Stimulated activated CD8-positive, alpha-beta memory T cell treated with anti-CD3 and anti-CD28 coated beads, Interleukin-15, amount 100 ng/mL, for 4 hours (primary cell): ENCODE results near the gene SP3.
"Not testable (repeated sequence)": the region's sequence is repeated elsewhere in the genome, so short reads cannot be mapped to it uniquely, and the experiment has no call there.

ENCODE experiments used
- DNase-seq, 2 donors: peaks; one replicate each; pipeline ENCODE4 v3.0.0-alpha.2; 2020; ENCODE audit warnings: low read depth in 2 of 2

The SP3 gene

DNA sequence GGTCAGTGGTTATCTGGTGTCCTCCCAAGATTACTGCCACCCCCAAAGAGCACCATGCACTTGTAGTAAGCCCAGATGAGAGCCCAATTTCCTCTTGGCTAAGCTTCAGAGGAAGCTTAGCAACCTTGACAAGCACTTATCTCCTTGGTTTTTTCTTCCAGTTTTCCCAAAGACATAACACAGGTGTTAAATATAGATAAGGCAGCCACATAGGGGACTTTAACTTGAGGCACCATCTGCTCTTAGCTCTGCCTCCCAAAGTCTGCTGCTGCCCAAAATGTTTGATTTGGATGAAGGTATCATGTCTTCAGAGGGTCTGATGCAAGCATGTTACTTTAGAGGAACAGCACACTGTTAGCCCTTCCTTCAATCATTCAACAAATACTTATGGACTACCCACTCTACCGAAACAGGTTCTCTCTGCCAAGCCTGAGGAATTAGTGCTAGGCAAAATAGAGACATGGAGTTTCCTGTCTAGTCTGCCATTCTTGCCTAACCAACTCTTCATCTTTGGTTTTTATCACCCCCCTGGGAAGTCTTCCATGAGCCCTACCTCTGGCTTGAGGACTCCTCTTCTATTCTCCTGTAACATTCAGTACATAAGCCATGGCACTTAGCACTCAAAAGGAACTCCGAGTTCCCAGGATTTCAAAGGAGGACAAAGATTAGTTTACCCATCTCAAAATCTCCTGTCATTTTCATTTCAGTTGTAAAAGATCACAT is 73.7 kb downstream of the SP3 start:
- DNase-seq: no peak

DNA sequence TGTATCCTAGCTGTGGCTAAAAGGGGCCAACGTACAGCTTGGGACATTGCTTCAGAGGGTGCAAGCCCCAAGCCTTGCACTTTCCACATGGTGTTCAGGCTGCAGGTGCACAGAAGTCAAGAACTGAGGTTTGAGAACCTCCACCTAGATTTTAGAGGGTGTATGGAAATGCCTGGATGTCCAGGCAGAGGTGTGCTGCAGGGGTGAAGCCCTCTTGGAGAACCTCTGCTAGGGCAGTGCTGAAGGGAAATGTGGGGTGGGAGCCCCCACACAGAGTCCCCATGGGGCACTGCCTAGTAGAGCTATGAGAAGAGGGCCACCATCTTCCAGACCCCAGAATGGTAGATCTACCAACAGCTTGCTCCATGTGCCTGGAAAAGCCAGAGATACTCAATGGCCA is 75.7 kb downstream of the SP3 start:
- DNase-seq: not testable (repeated sequence)

DNA sequence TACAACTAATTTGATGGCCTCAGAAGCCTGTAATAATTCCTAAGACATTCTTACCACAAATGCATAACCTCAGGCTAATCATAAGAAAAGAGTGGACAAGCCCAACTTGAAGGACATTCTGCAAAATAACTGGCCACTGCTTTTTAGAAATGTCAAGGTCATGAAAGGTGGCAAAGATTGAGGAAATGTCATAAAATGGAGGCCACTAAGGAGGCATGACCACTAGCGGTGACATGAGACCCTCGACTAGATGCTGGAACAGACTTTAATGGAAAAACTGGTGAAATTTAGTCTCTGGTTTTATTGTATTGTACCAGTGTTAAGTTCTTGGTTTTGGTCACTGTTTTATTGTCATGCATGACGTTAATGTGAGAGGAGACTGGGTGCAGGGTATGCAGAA is 78.6 kb downstream of the SP3 start:
- DNase-seq: no peak

DNA sequence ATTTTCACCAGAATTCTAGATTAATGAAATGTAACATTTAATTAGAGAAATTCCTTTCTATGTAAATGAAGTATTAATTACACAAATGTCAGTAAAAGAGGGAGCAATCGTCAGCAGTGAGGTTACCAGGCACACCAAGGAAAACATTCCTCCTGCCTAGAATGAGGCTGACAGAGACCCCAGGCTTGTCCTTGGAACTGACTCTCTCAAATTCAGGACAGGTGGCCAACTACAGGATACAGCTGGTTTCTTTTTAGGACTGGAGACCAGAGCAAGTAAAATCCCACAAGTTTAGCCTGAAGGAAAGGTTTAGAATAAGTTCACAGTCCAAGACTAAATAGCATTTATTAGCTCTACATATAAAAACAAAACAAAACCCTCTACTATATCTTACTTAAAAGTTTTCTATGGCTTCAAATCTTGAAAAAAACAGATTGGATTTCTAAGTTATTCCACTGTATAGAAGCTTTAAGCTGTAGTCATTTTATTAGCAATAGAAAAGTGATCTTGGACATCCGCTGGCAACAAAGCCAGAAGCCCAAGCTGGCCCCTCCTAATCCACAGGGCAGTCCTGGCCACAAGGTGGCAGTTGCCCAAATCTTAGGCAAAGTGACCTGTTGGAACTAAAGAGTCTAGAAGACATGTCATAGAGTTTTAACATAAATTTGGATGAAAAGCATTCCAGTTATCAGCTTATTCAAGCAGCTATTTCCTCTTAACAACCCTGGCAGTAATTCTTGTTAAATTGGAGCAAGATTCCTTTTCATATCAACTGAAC is 81.0 kb downstream of the SP3 start:
- DNase-seq: no peak

DNA sequence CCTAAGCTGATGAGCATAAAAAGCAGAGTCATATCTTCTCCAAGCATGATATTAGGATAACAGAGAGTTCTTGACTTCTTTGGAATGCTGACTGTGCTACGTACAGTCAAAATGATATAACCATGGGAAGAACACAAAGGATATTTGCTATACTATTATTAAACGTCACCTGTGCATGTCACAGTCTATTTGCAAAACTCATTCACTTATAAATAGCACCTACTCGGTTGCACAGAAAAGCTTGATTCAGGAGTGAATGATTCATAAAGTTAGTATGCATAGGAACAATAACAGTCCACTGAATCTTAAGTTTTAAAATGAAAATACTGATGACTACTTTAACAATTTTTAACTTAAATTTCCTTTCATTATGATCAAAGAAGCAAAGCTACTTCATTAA is 83.3 kb downstream of the SP3 start:
- DNase-seq: no peak

DNA sequence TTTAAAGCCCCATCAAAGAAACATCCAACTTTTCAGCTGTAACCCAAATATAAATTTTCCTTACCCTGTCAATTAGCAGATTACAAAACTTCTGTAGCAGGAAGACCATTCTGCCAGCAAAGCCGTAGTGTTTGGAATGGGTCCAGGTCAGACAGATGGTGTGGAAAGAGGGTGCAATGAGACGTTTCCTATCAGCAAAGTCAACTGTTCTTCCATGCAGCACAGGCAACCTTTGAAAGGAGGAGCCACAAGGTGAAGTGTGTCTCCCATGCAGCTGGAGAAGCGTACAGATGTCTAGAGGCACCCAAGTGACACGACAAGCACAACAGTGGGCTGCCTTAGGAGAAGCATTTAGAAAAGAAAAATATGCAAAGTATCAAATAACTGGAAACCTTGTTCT is 83.7 kb downstream of the SP3 start:
- DNase-seq: no peak

DNA sequence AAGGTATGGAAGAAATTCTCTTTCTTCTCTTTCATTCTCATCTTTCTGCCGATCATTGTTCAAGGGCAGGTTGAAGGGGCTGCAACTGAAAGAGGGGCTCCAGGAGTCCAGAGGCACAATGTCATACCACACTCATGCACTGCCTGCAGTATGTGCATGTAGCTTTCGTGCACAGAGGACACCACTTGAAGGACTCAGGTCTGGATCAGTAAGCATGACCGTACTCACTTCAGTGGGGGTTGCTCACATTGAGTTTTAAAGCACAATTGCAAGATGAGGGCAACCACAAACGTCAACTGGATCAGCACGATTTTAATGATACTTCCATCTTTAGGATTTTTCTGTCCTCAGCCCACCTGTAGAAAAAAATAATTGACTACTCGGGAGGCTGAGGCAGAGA is 84.6 kb downstream of the SP3 start:
- DNase-seq: no peak

DNA sequence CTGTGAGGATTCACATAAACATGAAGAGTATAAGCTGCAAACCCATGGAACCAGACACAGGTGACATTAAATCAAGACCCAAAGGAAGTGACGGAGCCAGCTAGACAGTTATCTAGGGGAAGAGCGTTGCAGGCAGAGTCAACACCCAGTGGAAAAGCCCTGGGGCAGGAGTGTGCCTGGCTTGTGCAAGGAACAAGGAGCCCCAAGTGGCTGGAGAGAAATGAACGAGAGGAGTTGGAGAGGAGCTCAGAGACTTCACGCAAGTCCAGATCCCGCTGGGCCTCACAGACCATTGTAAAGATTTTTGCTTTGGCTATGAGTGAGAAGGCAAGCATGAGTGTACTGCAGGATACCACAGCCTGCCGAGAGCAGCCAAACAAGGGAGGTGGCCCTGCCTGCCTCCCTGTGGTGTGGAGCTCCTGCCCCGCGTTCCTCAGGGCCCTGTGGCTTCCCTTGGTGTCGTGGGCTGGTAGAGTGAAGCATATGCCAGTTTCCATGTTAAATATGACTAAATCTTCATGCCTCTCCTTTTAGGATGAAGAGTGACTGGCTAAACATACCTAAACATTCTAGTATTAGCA is 88.2 kb downstream of the SP3 start:
- DNase-seq: no peak

DNA sequence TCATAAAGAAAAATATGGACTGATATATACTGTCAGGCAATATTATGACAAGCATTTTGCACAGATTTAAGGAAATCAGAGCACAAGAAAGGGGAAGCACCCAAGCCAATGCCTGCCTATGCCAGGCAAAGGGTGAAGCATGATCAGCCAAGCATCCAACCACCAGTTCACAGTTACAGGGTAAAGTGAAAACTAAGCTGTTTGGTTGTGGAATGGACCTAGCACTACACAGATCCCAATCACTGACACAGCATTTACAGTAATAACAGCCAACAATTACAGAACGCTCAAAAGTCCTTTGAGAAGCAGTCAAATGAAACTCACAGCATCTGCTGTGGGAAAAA is 90.3 kb downstream of the SP3 start:
- no peak for DNase-seq

DNA sequence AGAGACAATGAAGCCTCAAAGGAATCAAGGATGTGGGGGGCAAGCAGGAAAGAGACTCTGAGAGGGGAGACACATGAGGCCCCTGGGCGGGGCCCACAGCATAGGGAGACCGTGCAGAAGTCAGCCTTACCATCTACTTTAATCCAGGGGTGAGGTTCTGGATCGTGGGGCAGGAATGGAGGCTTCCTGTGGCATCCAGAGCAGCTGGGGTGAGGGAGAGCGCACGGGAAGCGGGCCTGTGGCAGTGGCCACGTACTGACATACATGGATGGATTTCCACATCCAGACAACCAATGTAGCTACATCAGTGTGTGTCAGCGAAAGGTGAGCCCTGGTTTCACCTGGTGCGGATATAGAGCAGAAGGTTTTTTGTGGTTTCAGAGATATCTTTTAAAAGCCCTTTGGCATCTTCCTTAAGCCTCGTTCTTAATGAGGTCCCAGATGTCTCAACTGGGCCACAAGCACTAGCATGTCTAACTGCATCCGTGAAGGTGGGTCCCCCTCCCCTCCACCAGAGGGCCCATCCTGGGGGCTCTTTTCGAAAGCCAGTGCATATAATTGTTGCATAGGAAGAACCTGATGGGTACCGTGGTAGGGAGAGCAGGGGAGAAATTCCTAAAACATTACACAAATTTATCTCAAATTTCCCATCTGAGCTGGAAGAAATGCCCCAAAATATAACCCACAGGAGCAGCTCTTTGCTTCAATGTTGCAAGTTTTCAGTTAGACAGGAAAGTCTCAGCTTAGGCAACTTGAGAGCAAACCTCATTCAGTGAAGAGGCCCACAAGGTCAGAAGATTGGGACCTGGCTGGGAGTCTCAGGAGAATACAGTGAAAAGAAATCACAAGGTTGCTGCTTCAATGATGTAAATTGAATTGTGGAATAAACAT is 90.9 kb downstream of the SP3 start:
- no peak for DNase-seq

DNA sequence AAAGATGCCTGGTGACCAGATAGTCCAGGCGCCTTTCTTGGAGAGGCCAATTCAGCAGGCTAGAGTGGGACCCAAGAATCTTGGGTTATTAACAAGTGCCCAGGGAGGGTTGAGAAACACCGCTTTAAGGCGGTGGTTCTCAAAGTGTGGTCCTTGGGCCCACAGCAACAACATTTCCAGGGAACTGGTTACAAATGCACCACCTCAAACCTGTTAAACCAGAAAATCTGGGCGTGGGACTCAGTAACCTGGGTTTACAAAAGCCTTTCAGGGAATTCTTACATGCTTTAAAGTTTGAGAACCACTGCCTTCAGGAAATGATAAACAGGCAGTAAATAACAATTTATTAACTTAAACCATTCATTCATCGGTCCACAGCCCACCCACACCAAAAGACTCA is 92.5 kb downstream of the SP3 start:
- DNase-seq: no peak

DNA sequence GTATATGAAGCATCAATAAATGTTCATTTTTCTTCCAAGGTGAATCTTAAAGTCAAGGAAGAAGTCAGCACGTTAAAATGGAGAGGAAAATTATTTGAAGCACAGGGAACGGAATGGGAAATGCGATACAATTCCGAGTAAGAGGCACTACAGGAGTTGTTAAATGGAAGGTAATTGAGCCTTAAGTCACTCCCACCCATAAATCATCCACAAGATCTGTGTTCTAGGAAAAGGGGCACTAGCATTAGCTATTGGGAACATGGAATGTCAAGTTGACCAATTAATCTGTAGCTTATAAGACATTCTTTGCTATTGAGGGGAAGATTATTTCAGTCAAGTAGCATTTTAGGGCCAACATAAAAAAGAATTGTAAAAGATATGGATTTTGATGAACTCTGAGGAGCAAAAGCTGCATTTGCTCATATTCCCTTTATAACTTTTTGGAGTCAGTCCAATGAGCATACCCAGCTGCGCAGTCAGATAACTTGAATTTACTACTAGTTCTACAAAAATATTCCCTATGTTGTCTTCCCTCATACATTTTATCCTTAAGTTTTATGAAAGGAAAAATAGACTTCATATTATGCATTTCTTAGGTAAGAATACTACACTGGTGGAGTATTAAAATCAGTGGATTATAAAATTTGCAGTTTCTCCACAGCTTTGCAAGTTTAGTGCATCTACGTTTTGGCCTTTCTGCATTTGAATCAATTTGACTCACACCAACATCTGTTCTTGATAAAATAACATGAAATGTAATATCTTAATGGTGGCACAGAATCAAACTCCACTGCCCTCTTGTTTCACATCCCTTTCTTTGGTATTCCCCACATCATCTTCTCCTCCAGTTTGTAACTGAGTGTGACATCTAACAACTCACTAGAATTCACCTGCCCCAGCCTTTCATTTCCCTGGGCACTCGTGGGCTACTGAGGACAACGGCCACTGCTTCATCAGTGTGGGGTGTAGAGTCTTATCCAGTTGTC is 95.6 kb downstream of the SP3 start:
- no peak for DNase-seq

DNA sequence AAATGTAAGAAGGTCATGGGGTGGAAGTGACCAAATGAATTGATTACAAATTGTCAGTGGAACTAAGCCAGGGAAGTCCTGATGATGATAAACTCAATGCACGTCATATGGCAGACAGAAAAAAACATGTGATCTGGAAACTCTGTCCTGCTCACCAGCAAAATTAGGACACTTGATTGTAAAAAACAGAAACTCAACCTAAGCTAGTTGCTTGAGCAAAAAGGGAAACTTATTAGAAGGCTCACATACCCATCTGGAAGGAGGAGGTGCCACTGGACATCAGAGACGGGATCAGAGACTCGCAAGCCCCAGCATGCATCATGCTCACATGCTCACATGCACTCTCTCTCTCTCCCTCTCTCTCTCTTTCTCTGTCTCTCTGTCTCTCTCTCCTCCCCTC is 96.8 kb downstream of the SP3 start:
- DNase-seq: no peak

DNA sequence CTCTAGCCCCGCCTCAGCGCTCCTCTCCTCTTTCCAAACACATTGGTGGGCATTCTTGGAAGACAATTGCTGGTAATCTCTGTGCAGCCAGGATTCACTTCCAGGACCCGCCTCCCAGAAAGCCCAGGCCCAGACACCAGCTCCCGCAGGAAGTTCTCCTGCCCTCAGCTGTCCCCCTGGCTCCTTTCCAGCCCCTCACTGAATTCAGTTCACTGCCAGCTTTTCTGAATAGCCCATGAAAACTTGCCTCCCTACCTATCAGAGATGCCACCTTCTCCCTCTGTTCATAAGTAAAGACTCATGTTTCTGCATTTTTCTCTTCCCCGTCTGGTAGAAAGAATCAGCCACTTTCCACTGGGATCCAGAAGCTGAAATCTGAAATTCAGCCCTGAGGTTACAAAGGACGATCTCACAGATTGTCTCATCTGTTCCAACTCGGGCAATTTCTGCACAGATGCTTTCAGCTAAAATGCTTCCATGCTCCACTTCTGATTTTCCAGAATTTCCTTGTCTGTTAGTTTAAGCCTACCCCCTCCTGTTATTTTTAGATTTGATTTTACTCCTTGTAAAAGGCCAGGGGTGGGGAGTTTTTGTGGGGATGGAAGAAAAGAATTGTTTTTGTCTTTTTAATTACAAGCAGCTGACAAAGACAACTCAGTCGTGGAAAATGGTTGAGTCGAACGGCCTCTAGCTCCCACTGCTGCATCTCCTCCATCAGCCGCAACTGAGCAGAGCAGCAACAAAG is 98.1 kb downstream of the SP3 start:
- no peak for DNase-seq

DNA sequence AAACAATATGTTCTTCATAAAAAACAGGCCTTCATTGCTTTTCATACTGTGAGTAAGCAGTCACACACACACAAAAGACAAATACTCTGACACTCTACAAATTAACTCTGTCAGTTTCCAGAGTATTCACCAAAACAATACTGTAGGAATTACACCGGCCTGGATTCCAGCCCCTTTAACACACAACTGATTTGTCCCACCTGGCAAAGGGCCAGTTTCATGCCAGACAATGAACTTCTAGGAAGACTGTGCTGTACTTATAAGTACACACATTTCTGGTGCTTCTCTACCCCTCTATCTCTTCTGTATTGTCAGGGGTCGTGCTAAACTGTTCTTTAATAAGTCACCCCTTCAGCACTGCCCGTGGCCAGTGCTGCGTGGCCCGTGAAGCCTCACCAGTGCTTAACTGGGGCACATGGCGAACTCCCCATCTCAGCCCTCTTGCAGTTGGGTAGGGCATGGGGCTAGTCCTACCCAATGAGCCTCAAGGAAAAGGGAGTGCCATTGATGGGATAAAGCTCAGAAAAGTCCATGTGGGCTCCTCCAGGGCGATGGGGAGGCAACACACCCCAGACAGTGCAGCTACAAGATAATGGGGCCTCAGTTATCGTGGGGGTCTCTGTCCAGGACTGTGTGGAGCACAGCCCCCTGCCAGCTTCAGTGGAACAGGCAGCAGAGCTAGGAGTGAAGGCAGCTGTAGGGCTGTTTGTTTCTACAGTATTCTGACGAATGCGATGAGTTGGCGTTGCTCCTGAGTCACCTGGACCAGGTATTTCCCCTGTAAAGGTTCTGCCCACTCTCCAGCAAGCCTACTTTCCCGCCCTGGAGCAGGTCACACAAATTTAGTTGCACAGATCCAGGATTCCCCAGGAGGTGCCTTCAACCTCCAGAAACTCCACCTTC is 99.0 kb downstream of the SP3 start:
- no peak for DNase-seq

DNA sequence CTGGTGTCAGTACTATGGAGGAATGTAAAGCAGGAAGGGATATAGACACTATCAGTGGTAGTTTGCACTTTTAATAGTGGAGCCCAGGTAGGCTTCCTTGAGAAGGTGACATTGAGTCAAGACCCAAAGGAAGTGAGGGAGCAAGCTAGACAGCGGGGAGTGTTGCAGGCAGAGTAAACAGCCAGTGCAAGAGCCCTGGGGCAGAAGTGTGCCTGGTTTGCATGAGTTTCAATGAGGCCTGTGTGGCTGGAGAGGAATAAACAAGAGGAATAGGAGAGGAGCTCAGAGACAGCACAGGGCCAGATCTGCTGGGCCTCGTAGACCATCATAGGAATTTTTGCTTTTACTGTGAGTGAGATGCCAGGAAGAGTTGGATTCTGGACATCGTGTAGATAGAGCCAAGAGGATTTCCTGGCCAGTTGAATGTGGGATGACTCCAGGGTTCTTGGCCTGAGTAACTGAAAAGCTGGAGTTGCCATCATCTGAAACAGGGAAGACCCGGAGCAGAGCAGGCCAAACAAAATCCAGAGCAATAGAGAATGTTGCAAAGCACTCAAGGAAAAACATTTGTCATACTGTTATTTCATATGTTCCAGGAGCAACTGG is 102.5 kb downstream of the SP3 start:
- no peak for DNase-seq

DNA sequence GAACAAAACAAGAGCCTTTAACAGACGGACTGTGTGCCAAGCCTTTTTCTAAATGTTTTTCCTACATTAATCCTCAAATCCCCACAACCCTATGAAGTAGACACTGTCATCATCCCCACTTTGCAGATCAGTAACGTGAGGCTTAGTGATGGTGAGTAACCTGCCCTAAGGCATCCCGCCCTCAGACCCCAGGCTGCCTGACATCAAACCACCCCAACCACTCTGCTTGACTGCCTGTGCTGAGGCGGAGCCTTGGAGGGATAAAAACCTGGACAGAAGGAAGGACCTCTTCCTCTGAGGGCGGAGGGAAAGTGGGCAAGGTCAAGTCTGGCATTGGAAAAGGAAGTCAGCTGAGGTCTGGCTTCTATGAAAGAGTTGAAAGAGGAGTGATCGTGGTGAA is 104.6 kb downstream of the SP3 start:
- no peak for DNase-seq

DNA sequence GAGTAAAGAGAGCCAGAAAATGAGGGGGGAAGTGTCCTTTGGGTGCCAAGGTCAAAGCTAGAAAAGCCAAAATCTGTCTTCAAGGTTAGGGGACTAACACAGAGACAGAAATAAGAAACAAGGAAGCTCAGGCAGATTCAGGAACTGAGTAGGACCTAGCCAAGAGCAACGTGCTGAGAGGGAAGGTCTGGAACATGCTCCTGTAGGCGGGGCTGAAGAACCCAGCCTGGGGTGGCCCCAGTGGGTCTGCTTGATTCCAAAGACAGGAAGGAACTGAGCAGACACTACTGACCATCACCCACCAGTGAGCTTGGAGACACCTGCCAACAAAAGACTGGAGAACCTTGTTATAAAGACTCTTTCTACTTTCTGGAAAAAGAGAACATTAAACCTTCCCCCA is 105.1 kb downstream of the SP3 start:
- no peak for DNase-seq

DNA sequence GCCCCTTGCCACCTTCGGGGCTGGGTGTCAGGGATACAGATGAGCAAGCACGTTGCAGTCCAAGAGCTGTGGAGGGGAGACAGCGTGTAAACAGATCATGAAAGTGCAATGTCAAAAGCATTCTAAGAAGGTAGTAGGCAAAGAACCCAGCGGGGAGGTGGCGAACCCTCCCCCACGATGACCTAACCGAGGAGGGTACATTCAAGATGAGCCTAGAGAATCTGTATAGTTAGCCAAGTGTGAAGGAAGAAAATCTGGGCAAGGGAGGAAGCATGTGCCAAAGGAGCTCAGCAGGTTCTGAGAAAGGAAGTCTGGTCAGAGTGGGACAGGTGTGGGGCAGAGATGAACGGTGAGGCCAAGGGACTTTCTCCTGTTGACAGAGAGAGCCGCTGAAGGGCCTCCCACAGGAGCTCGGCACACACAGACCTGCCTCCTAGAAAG is 106.9 kb downstream of the SP3 start:
- no peak for DNase-seq
